ENCODE measurements around the gene MYH2. TPM values are rescaled to one million over a fixed set of nuclear protein-coding genes. Genes with fewer than 3 reads are reported as not detected.

MYH2 gene
- total RNA-seq, 2 donors from 2014 or later = 0.18 to 0.23 TPM

GRCh38 chr17:10527419-10527818, 22.0 kb downstream of the MYH2 start:
- WGBS = 82% methylated on average over 6 of the region's 6 CpGs
- intact Hi-C loops (cut with DNase I) = no loop called here
- H3K27ac ChIP-seq = no peak overlapping the region
- H3K4me1 ChIP-seq (replicated peaks) = no peaks in the 10 kb centered on the region
- no peaks in the 10 kb centered on the region for H3K27me3 ChIP-seq (replicated peaks; ENCODE audit: insufficient read depth)
- H3K36me3 ChIP-seq = no peaks in the 10 kb centered on the region
- H3K9me3 ChIP-seq = no peaks in the 10 kb centered on the region
- no peak overlapping the region for H3K4me3 ChIP-seq
- no peak for TF ChIP-seq POLR2AphosphoS5 (IDR thresholded peaks at IDR 0.05)
- no peak for TF ChIP-seq POLR2A (IDR thresholded peaks at IDR 0.05)
- TF ChIP-seq, protein P1, sequence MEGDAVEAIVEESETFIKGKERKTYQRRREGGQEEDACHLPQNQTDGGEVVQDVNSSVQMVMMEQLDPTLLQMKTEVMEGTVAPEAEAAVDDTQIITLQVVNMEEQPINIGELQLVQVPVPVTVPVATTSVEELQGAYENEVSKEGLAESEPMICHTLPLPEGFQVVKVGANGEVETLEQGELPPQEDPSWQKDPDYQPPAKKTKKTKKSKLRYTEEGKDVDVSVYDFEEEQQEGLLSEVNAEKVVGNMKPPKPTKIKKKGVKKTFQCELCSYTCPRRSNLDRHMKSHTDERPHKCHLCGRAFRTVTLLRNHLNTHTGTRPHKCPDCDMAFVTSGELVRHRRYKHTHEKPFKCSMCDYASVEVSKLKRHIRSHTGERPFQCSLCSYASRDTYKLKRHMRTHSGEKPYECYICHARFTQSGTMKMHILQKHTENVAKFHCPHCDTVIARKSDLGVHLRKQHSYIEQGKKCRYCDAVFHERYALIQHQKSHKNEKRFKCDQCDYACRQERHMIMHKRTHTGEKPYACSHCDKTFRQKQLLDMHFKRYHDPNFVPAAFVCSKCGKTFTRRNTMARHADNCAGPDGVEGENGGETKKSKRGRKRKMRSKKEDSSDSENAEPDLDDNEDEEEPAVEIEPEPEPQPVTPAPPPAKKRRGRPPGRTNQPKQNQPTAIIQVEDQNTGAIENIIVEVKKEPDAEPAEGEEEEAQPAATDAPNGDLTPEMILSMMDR (IDR thresholded peaks at IDR 0.05) = no peak
- no peak for DNase-seq (ENCODE audit: low spot score)

- WGBS = 87% methylated on average over 11 of the region's 11 CpGs
These were observed 22.9 kb downstream of the MYH2 start for GRCh38 chr17:10526517-10526916.

GRCh38 chr17:10523064-10523463, 26.4 kb downstream of the MYH2 start:
- Histone ChIP-seq H3K27ac (no peak overlapping the region), H3K4me3 (no peak overlapping the region), H3K4me1 (replicated peaks) (no peaks in the 10 kb centered on the region), H3K9me3 (no peaks in the 10 kb centered on the region), H3K36me3 (no peaks in the 10 kb centered on the region), H3K27me3 (replicated peaks; ENCODE audit: insufficient read depth) (no peaks in the 10 kb centered on the region)
- WGBS = 93% methylated on average over 7 of the region's 7 CpGs
- TF ChIP-seq, protein P1 (IDR thresholded peaks at IDR 0.05) = no peak
- TF ChIP-seq POLR2AphosphoS5 (IDR thresholded peaks at IDR 0.05) (no peak), POLR2A (IDR thresholded peaks at IDR 0.05) (no peak)
- intact Hi-C loops (cut with DNase I) = no loop called here
- no peak for DNase-seq (ENCODE audit: low spot score)

More at GRCh38 chr17:10526517-10526916, 22.9 kb downstream of the MYH2 start:
- Histone ChIP-seq H3K4me3 (no peak overlapping the region), H3K9me3 (no peaks in the 10 kb centered on the region), H3K27ac (no peak overlapping the region), H3K27me3 (replicated peaks; ENCODE audit: insufficient read depth) (no peaks in the 10 kb centered on the region), H3K4me1 (replicated peaks) (no peaks in the 10 kb centered on the region), H3K36me3 (no peaks in the 10 kb centered on the region)
- intact Hi-C loops (cut with DNase I) = no loop called here
- no peak for DNase-seq (ENCODE audit: low spot score)
- TF ChIP-seq POLR2A (IDR thresholded peaks at IDR 0.05) = no peak

DNA sequence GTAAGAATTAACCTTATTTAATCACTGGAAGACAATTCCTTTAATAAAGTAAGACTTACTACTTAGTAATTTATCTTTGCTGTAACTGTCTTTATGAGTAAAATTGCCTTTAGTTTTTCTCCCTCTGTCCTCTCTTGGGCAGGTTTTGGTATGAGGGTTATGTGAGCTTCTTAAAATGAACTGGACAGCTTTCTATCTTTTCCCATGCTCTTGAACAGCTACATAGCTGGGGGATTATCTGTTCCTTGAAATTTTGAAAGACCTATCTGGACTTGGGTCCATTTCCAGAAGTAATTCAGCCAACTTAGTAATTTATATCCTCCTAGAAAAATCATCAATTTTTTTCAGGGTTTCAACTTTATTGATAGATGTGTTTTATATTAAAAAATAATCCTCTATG, 27.5 kb downstream of the MYH2 start:
- DNase-seq (ENCODE audit: low spot score) = no peak
- no peaks in the 10 kb centered on the region for H3K36me3 ChIP-seq
- intact Hi-C loops (cut with DNase I) = no loop called here
- no peaks in the 10 kb centered on the region for H3K4me1 ChIP-seq (replicated peaks)
- H3K4me3 ChIP-seq = no peak overlapping the region
- H3K27ac ChIP-seq = no peak overlapping the region
- H3K9me3 ChIP-seq = no peaks in the 10 kb centered on the region
- no peaks in the 10 kb centered on the region for H3K27me3 ChIP-seq (replicated peaks; ENCODE audit: insufficient read depth)
- TF ChIP-seq POLR2A (IDR thresholded peaks at IDR 0.05) (no peak), POLR2AphosphoS5 (IDR thresholded peaks at IDR 0.05) (no peak)
- TF ChIP-seq, protein P1 (IDR thresholded peaks at IDR 0.05) = no peak

DNA sequence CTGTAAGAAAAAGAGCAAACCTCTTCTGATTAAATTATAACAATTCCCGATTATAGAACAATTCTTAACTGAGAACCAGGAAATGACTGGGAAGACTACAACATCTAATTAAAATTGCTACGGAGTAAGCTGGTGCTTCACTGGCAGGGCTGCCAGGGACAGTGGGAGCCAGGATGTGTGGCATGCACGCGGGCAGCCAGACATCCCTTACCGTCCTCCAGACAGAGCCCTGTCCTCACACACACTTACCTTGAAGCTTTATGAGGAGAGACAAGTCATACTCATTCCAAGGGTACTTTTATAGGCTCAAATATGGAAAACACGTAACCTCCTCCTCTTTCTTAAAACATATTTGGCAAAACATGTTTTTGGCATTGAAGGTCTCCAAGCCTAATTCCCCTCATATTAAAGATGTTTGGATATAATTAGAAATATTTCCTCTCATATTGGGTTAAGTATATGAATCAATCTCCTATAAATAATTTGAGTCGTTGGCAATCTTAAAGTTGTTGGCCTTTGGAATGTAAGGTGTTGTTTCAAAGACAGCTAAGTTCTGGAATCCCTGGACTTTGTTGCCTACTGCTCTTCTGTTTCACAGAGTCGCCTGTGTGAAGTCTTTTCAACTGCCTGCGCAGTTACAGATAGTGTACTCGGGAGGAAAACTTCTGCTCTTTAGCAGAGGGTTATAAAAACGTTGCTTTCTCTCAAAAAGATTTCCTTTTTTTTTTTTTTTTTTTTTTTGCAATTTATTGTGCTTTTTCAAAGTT, 31.0 kb downstream of the MYH2 start, which contains the start of gene MYH1:
MYH1 (minus strand) TSS at position 272 of the 767 bp plus-strand sequence. CDS start 1,900 bp downstream, outside the sequence.
- TF ChIP-seq POLR2AphosphoS5 (IDR thresholded peaks at IDR 0.05) (no peak), POLR2A (IDR thresholded peaks at IDR 0.05) (no peak)
- TF ChIP-seq, protein P1 (IDR thresholded peaks at IDR 0.05) = no peak

More for the DNA sequence above, 31.0 kb downstream of the MYH2 start, which contains the start of gene MYH1:
- Histone ChIP-seq H3K27ac (no peak within 1 kb of the TSS), H3K36me3 (no peaks in the 10 kb centered on the region), H3K4me3 (no peak within 1 kb of the TSS), H3K4me1 (replicated peaks) (no peaks in the 10 kb centered on the region), H3K9me3 (no peaks in the 10 kb centered on the region), H3K27me3 (replicated peaks; ENCODE audit: insufficient read depth) (no peaks in the 10 kb centered on the region)
- intact Hi-C loops (cut with DNase I) = no loop called here
- no peak for DNase-seq (ENCODE audit: low spot score)
- WGBS = 67% methylated on average over 11 of the region's 11 CpGs
